RWPE1 (cell line): ENCODE data around the gene CHN2.
"Not testable (repeated sequence)": the region's sequence is repeated elsewhere in the genome, so short reads cannot be mapped to it uniquely, and the experiment has no call there.

Source experiments
- CTCF ChIA-PET: fragments of 350-600 bp; sonication (Branson Sonifier 250); formaldehyde crosslinking; extraction: SDS; loops from one replicate; lab custom pipeline; 2021; lab: Yijun Ruan, JAX
- POLR2A ChIA-PET: fragments of 400-600 bp; formaldehyde crosslinking; extraction: SDS; loops from one replicate; lab custom pipeline; 2020; ENCODE audit warnings: antibody characterized with exemption; ENCODE audit not compliant: low non-redundant PET; lab: Yijun Ruan, JAX
- DNase-seq: peaks from one replicate; pipeline ENCODE4 v3.0.0; 2012; ENCODE audit warnings: low spot score
- H3K27ac ChIP-seq: fragments of 450-650 bp; 2 replicates; pipeline ENCODE4 v1.5.1; 2017
- CTCF ChIP-seq: fragments of 450-650 bp; conservative IDR thresholded peaks from 2 replicates; pipeline ENCODE4 v1.5.1; 2017; ENCODE audit warnings: low read depth, mild to moderate bottlenecking

The CHN2 gene

GRCh38 chr7:29254591-29254990 is 60.0 kb downstream of the CHN2 start:
- POLR2A ChIA-PET: no interaction called here
- CTCF ChIA-PET: no interaction called here
- H3K27ac ChIP-seq: no peak overlapping the region
- no peak for DNase-seq
- TF ChIP-seq CTCF: no peak

GRCh38 chr7:29255199-29255878 is 60.8 kb downstream of the CHN2 start:
- ChIA-PET POLR2A (no interaction called here), CTCF (interaction anchor here (0.6 kb wide), 1 partner anchor 1335 kb away, joined by 4 read pairs; no protein-coding TSS in a partner anchor)
- TF ChIP-seq CTCF: no peak
- DNase-seq: no peak
- no peak overlapping the region for H3K27ac ChIP-seq

GRCh38 chr7:29255906-29256692 is 61.5 kb downstream of the CHN2 start:
- POLR2A ChIA-PET: no interaction called here
- CTCF ChIA-PET: interaction anchor here (0.6 kb wide), 1 partner anchor 272 kb away, joined by 3 read pairs; no protein-coding TSS in a partner anchor
- DNase-seq: peak; percentile 83
- TF ChIP-seq CTCF: no peak
- no peak overlapping the region for H3K27ac ChIP-seq

- POLR2A ChIA-PET: no interaction called here
- no peak for DNase-seq
- CTCF ChIA-PET: interaction anchor here (0.6 kb wide), 1 partner anchor 272 kb away, joined by 3 read pairs; no protein-coding TSS in a partner anchor
- no peak for TF ChIP-seq CTCF
- no peak overlapping the region for H3K27ac ChIP-seq
Measured at GRCh38 chr7:29256693-29257002, 62.1 kb downstream of the CHN2 start.

GRCh38 chr7:29258951-29259350 is 64.4 kb downstream of the CHN2 start:
- no peak for TF ChIP-seq CTCF
- ChIA-PET POLR2A (no interaction called here), CTCF (no interaction called here)

GRCh38 chr7:29262191-29262917 is 67.8 kb downstream of the CHN2 start:
- no peak for TF ChIP-seq CTCF
- no peak overlapping the region for H3K27ac ChIP-seq
- ChIA-PET POLR2A (no interaction called here), CTCF (no interaction called here)
- no peak for DNase-seq

More at GRCh38 chr7:29258951-29259350, 64.4 kb downstream of the CHN2 start:
- DNase-seq: no peak
- H3K27ac ChIP-seq: no peak overlapping the region

- DNase-seq, POLR2A ChIA-PET, H3K27ac ChIP-seq, CTCF ChIA-PET: not testable (repeated sequence)
Measured at GRCh38 chr7:29263601-29264207, 69.1 kb downstream of the CHN2 start.
